Stimulated activated CD4-positive, alpha-beta T cell treated with anti-CD3 and anti-CD28 coated beads, Interleukin-2, amount 100 ng/mL, for 4 hours (primary cell): Measurements from ENCODE around the gene COL28A1.
A peak's percentile ranks its signal among the peaks of the same experiment; 100 is the strongest.
"Not testable (repeated sequence)": the region's sequence is repeated elsewhere in the genome, so short reads cannot be mapped to it uniquely, and the experiment has no call there.

Source experiments
- DNase-seq: peaks from one replicate; pipeline ENCODE4 v3.0.0-alpha.2; 2020; ENCODE audit warnings: low read depth

COL28A1 gene

GRCh38 chr7:7464991-7465765 is 70.5 kb downstream of the COL28A1 start:
- not testable (repeated sequence) for DNase-seq

GRCh38 chr7:7454000-7454399 is 81.7 kb downstream of the COL28A1 start:
- DNase-seq, result no peak

GRCh38 chr7:7452652-7453051 is 83.0 kb downstream of the COL28A1 start:
- no peak for DNase-seq

- DNase-seq, result no peak
Observed at GRCh38 chr7:7452119-7452518, 83.6 kb downstream of the COL28A1 start.

- no peak for DNase-seq
Observed at GRCh38 chr7:7449055-7449454, 86.6 kb downstream of the COL28A1 start.

- no peak for DNase-seq
Observed at GRCh38 chr7:7446616-7447015, 89.1 kb downstream of the COL28A1 start.

- no peak for DNase-seq
Observed at GRCh38 chr7:7443806-7444350, 91.8 kb downstream of the COL28A1 start.

GRCh38 chr7:7439564-7439963 is 96.1 kb downstream of the COL28A1 start:
- no peak for DNase-seq

- DNase-seq, result no peak
Observed at GRCh38 chr7:7438851-7439250, 96.8 kb downstream of the COL28A1 start.

GRCh38 chr7:7435978-7436377 is 99.7 kb downstream of the COL28A1 start:
- DNase-seq, result no peak

GRCh38 chr7:7434329-7434728 is 101.3 kb downstream of the COL28A1 start:
- no peak for DNase-seq

- no peak for DNase-seq
Observed at GRCh38 chr7:7433811-7434210, 101.9 kb downstream of the COL28A1 start.

- DNase-seq, result no peak
Observed at GRCh38 chr7:7432979-7433378, 102.7 kb downstream of the COL28A1 start.

GRCh38 chr7:7428806-7429205 is 106.9 kb downstream of the COL28A1 start:
- no peak for DNase-seq

GRCh38 chr7:7427363-7427762 is 108.3 kb downstream of the COL28A1 start:
- DNase-seq, result no peak

- no peak for DNase-seq
Observed at GRCh38 chr7:7426676-7427075, 109.0 kb downstream of the COL28A1 start.

- DNase-seq, result no peak
Observed at GRCh38 chr7:7425321-7425720, 110.4 kb downstream of the COL28A1 start.

GRCh38 chr7:7424151-7424873 is 111.4 kb downstream of the COL28A1 start:
- DNase-seq, result peak; percentile 8

- DNase-seq, result no peak
Observed at GRCh38 chr7:7422641-7423040, 113.0 kb downstream of the COL28A1 start.

GRCh38 chr7:7421826-7422225 is 113.8 kb downstream of the COL28A1 start:
- DNase-seq, result no peak

- DNase-seq, result no peak
Observed at GRCh38 chr7:7418997-7419396, 116.7 kb downstream of the COL28A1 start.

- no peak for DNase-seq
Observed at GRCh38 chr7:7417851-7418250, 117.8 kb downstream of the COL28A1 start.

GRCh38 chr7:7417414-7417813 is 118.3 kb downstream of the COL28A1 start:
- no peak for DNase-seq
